SHP77 (cell line): Measurements from ENCODE around the gene BARHL1.

ENCODE experiments used
- DNase-seq, 2 experiments: peaks; one replicate each; lab custom pipeline; 2025; lab: John Stamatoyannopoulos, UW

The BARHL1 gene

GRCh38 chr9:132587592-132587955 is 5.2 kb downstream of the BARHL1 start:
- DNase-seq: no peak

GRCh38 chr9:132588098-132588497 is 5.7 kb downstream of the BARHL1 start:
- no peak for DNase-seq

GRCh38 chr9:132588501-132589147 is 6.2 kb downstream of the BARHL1 start:
- DNase-seq: no peak

DNA sequence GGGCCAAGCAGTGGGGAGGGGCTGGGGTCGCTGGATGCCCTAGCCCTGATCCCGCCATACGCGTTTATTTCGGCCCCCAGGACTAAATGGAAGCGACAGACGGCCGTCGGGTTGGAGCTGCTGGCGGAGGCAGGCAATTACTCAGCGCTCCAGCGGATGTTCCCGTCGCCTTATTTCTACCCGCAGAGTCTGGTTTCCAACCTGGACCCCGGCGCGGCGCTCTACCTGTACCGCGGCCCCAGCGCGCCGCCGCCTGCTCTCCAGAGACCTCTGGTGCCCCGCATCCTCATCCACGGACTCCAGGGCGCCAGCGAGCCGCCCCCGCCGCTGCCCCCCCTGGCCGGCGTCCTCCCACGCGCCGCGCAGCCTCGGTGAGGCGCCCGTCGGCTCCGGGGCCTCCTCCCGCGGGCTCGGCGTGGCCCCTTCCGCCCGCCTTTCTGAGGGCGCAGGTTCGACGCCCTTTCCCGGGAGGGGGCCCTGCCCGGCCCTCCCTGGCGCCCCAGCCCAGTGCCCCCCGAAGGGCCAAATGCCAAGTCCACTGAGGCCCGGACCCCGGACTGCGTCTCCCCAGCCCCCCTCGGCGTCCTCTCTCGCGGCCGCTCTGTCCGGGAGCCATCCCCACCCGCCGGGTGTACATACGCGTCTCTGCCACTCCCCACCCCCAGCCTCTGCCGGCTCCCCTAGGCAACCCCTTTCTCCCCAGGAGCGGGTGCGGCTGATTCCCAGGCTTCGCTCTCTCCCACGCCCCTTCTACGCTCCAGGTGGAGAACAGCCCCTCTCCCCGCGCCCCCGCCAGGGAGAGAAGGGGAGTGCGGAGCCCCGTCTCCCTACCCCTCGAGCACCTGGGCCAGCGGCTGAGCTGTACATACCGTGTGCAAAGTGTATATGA is 7.0 kb downstream of the BARHL1 start:
- DNase-seq: no peak

- no peak for DNase-seq
Observed at GRCh38 chr9:132590037-132590317, 7.6 kb downstream of the BARHL1 start.

DNA sequence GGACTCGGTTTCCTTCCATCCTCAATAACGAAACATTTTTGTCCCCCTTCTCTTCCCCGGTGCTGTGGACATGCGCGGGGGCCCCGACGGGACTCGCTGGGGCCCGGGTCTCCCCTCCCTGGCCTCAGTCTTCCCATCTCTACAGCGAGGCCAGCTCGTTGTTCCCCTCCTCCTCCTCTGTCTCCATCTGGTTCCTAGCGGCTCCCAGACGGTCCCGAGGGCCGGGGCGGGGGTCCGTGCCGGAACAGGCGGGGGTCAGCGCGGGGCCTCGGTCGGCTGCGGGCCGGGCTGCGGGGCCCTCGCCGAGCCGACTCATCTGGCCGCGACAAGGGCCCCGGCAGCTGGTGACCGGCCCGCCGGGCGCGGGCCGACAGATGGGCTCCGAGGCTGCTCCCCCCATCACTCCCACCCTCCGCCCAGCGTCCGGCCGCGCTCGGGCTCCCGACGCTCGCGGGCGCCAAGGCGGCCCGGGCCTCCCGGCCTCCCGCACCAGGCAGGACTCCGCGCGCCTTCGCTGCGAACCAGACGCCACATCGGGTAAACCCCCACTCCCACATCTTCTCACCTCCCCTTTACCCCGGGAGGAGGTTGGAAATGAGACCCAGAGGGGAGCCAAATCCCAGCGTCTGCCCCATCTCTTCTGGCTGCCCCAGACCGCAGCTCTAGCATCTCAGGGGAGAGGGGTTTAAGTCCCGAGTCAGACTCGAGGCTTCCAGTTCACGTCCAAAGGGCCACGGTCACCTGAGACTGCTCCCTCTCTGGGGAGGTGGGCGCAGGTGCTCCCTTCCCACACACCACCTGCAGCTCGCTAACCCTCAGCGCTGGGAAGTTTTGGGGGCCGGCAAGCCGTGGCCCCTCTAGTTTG is 8.1 kb downstream of the BARHL1 start:
- no peak for DNase-seq

DNA sequence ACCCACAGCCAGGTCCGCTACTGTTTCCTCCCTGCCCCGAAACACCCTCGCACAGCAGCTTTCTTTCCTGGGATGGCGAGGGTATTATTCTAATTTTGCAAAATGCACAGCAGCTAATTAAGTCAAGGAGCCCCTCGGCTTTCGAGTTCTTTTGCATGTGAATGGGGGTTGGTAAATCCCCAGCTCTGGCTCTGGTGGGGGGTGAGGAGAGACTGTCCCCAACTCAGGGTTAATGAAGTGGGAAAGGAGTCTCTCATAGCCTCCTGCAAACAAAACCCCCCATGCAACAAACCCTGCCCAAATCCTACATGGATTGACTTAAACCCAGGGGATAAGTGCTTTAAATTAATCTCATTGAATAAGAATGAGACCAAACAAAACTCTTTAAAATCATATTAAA is 8.8 kb downstream of the BARHL1 start:
- no peak for DNase-seq

DNA sequence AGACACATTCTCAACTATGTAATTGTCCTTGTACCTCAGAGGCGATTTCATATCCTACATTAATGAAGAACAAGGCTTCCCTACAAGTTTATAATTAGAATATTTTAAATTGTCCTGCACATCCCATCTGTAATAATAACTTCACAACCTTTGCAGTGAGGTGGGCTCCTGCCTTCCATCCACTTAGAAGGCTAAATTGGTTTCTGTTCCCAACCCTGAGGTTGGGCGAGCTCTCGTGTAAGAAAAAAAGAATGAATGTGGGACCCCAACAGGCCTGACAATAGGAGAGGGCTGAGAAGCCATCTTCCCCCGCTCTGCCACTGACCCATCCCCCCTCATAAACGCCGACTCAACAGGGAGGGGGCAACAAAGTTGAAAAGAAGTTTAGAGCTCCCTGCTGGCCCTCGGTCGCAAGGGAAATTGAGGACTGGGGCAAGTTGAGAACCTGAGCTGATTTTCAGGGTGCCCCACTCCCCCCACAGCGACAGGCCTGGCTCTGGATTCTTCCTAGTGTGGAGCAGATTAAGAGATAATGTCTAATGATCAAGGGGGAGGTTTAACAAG is 9.4 kb downstream of the BARHL1 start:
- DNase-seq: no peak

GRCh38 chr9:132592451-132592850 is 10.0 kb downstream of the BARHL1 start:
- DNase-seq: no peak

DNA sequence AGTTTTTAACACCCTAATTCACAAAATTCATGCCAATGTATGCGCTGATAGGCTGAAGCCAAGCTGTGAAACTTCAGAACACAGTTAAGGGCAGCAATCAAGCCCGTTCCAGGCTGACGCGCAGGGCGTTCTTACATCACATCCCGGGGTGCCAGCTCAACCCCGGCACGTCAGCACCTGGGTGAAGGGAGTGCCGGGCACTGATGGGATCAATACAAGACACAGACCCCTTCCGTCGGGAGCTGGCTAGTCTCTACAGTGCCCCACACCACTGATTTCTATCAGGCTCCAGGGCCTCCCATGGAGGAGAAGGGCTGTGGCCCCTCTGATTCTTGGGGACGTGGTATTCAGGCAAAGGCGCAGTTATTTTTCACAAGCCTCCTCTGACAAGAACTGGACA is 12.0 kb downstream of the BARHL1 start:
- no peak for DNase-seq

DNA sequence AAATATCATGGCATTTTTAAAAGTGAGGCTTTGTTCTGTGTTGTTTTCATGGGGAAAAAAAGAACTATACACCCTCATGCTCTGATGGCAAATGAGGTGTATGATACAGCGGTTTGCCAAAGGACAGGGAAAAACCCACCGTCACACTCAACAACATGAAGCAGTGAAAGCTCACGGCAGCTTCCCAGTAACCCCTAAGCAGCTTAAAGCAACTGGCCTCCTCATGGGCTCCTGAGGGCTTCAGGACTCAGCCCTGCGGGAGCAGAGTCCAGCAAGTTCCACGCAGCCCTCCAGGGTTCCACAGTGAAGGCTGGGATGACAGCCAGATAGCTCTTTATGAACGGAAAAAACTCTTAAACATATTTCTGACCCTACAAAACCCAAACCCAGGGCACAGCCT is 12.9 kb downstream of the BARHL1 start:
- no peak for DNase-seq

GRCh38 chr9:132596200-132596599 is 13.8 kb downstream of the BARHL1 start:
- DNase-seq: no peak

DNA sequence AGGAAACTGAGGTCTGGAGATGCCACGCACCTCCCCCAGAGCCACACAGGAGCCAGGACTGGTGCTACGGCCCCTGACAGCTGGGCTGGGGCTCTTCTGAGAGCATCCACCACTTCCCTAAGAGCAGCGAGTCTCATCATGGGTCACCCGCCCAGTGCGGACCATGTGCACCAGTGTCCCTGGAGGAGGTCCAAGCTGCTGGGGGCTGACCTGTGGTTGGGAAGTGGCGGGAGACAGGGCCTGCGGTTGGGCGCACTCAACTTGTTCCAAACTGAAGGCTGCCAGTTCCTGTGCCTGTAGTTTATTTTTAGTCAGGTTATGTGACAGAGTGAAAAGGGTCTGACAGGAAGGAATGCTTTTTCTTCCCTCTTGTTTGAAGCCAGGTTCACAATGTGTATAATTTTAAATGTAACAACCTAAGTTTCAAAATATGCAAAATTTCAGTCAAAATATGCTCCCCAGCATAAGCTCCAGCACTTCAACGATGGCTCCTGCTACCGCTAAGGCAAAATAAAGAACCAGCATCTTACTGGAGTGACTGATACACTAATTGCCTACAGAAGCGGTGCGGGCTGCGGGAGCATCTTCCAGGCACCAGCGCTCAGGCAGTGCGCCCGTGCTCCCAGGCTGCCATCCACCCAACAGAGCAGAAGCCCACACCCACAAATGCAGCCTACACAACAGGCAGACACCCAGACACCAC is 14.8 kb downstream of the BARHL1 start:
- no peak for DNase-seq

DNA sequence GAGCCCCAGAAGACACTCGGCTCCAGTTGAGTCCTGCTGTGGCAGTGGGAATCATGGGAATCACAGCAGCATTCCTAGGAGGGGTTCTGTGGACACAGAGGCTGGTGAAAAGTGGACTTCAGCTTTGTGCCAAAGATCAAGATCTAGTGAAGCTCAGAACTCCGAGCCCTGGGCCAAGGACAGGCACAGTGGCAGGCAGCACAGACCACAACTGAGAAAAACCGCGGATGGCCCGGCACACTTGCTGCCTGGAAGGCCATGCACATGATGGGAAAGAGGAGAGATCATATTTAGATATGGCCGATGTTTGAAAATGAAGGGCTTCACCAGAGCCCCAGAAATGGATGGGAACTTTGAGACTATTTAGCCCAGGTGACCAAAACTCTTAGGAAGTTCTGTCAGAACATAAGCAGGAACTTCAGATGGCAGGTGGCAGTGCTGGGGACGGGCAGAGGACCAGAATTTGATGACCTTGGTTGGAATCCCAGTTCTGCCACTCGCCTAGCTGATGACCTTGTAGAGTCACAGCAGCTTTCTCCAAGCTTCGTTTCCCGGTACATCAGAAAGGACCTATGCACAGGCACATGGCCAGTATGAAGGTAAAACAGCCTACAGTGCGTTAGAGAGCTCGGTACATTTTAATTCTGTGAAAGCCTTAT is 18.0 kb downstream of the BARHL1 start:
- no peak for DNase-seq

DNA sequence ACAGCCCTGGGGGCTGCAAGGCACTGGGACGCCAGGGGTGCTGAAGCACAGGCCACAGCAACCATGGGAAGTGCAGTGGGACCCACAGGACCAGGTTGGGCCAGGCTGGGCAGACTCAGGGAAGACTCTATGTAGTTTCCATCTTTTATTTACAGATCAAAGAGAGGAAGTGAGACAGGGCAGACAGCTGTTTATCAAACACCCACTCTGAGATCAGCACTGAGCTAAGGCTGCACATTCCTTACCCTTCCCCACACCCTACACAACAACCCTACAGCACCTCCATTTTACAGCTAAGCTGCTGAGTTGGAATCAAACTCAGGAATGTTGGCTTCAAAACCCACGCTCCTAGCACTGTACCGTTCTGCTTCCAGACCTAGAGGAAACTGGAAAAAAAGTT is 19.8 kb downstream of the BARHL1 start:
- DNase-seq: no peak

GRCh38 chr9:132605387-132605786 is 23.0 kb downstream of the BARHL1 start:
- DNase-seq: no peak

GRCh38 chr9:132606066-132606465 is 23.7 kb downstream of the BARHL1 start:
- no peak for DNase-seq

DNA sequence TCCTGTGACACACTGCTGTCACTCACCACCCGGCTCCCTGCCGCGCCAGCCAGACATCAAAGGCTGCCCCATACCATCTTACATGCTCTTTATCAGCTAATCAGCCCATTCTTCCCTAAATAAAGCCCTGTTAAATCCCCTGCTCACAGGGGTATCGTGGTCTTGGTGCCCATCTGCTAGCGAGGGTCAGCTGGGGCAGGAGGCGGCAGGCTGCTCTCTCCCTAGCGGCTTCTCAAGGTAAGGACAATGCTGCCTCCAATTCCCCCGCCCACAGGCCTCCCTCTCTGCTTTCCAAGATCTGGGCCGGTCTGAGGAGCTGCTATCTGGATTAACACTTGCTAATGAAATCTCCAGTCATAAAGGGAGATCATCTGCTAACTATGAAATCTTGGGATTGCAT is 26.8 kb downstream of the BARHL1 start:
- DNase-seq: no peak

DNA sequence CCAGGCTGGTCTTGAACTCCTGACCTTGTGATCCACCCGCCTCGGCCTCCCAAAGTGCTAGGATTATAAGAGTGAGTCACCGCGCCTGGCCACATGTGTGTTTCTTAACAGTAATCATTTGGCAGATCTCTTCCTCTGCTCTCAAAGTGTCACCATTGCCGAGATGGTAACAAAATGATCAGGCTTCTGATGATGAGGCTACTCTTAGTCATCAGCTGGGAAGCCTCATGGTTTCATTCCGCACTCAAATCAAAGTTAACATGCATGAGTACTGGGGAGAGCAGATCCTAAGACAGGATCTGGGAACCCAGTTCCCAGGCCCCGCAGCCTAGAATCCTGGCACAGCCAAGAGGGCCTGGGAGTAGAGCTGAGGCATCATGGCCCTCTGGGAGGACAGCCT is 27.4 kb downstream of the BARHL1 start:
- no peak for DNase-seq

GRCh38 chr9:132610661-132611060 is 28.3 kb downstream of the BARHL1 start:
- DNase-seq: no peak

DNA sequence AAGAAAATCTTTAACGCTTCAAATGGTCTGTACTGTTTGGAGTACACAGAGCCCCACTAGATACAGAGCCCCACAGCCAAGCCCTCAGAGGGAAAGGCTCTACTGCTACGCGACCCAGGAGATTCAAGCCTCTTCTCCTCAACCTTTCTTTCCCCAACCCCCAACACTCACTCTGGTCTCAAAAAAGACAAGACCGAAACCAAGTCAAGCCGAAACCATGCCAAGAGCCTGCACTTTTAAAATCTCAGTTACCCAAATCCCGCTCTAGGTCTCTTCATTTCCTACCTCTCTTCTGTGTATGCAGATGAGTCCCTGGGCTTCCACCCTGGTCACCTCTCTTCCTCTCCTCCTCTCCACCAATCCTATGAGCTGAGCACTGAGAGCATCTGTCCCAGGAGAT is 31.9 kb downstream of the BARHL1 start:
- DNase-seq: no peak
